Tibial nerve (tissue), 3 donors: ENCODE results near the gene IMP3.

Source experiments
- POLR2A ChIP-seq, 2 donors: fragments of 450-650 bp; IDR thresholded peaks; one replicate each; pipeline ENCODE4 v1.6.1; 2017; ENCODE audit warnings: antibody characterized with exemption in 2 of 2, mild to moderate bottlenecking in 2 of 2, moderate library complexity in 2 of 2
- TF ChIP-seq, protein P1 (sequence below), 5 experiments: fragments of 200-600 bp in 3 of 5; fragments of 450-650 bp in 2 of 5; sonication (generic) in 3 of 5; IDR thresholded peaks; one replicate each; pipeline ENCODE4 v1.5.1; 2016 to 2019; ENCODE audit warnings: antibody characterized with exemption in 5 of 5, mild to moderate bottlenecking in 3 of 5, moderate library complexity in 2 of 5

DNA sequence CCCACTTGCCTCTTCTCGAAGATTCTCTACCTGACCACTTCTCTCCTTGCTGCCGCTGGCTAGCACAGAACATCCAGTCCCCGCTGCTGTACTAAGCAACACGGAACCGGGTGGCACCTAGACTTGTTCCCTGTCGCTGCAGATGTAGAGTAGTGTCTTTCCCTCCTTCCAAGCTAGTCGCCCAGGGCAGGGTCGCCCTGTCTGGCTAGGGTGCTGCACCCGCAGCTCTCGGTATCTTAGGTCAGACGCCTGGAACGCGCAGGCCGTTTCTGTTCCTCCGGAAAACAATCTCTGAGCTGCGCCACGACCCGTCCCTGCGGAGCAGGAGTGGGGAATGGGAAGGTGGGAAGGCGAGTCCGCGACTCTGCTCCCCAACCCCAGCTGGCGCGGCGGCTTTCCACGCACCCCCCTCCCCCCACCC lies 6.9 kb upstream of the IMP3 start:
- TF ChIP-seq, protein P1, sequence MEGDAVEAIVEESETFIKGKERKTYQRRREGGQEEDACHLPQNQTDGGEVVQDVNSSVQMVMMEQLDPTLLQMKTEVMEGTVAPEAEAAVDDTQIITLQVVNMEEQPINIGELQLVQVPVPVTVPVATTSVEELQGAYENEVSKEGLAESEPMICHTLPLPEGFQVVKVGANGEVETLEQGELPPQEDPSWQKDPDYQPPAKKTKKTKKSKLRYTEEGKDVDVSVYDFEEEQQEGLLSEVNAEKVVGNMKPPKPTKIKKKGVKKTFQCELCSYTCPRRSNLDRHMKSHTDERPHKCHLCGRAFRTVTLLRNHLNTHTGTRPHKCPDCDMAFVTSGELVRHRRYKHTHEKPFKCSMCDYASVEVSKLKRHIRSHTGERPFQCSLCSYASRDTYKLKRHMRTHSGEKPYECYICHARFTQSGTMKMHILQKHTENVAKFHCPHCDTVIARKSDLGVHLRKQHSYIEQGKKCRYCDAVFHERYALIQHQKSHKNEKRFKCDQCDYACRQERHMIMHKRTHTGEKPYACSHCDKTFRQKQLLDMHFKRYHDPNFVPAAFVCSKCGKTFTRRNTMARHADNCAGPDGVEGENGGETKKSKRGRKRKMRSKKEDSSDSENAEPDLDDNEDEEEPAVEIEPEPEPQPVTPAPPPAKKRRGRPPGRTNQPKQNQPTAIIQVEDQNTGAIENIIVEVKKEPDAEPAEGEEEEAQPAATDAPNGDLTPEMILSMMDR (IDR thresholded peaks at IDR 0.05), result no peak
- TF ChIP-seq POLR2A (IDR thresholded peaks at IDR 0.05), result no peak
